Lower lobe of right lung (tissue), 2 donors: Measurements from ENCODE around the gene RAB27A. TPM values are rescaled to one million over a fixed set of nuclear protein-coding genes. Genes with fewer than 3 reads are reported as not detected.
"Not testable (repeated sequence)": the region's sequence is repeated elsewhere in the genome, so short reads cannot be mapped to it uniquely, and the experiment has no call there.

ENCODE experiments used
- ATAC-seq, 2 donors: fragments of 200-7000 bp; cut with Tn5 transposase; one replicate each; pipeline ENCODE4 v1.9.1; 2020 to 2022; ENCODE audit warnings: mild to moderate bottlenecking in 2 of 2, moderate library complexity in 2 of 2
- DNase-seq: peaks from one replicate; pipeline ENCODE4 v3.0.0-alpha.2; 2020
- H3K27ac ChIP-seq: fragments of 200-600 bp; one replicate; pipeline ENCODE4 v1.8.0; 2022
- H3K27me3 ChIP-seq: fragments of 200-600 bp; one replicate; pipeline ENCODE4 v1.8.0; 2022; ENCODE audit warnings: low read depth
- H3K36me3 ChIP-seq: fragments of 200-600 bp; one replicate; pipeline ENCODE4 v1.8.0; 2022; ENCODE audit warnings: mild to moderate bottlenecking
- H3K4me1 ChIP-seq: fragments of 200-600 bp; one replicate; pipeline ENCODE4 v1.8.0; 2022
- H3K4me3 ChIP-seq: fragments of 200-600 bp; one replicate; pipeline ENCODE4 v1.8.0; 2022; ENCODE audit warnings: mild to moderate bottlenecking
- H3K9me3 ChIP-seq: fragments of 200-600 bp; one replicate; pipeline ENCODE4 v1.8.0; 2022
- intact Hi-C: fragments of 100-400 bp; cut with DNase I; formaldehyde crosslinking; loops from one replicate; pipeline ENCODE4 v1.11.0; 2022
- total RNA-seq: library from RNA; stranded (reverse); fragmentation: NEBNext Ultra II Directional; extraction: Animal tissue kit (Norgen Biotek cat#: 25700); gene quantifications from one replicate; pipeline ENCODE4 v1.2.1, GENCODE V29; 2021
- TF ChIP-seq, protein P1 (sequence below): fragments of 200-600 bp; IDR thresholded peaks from one replicate; pipeline ENCODE4 v1.8.0; 2022; ENCODE audit warnings: antibody characterized with exemption, mild to moderate bottlenecking
- donor health status: DM: no; HTN: yes; CAD: no; lungs with severe emphysema.

Gene RAB27A
- total RNA-seq, 1 donor from 2014 or later, result 63.4 TPM

DNA sequence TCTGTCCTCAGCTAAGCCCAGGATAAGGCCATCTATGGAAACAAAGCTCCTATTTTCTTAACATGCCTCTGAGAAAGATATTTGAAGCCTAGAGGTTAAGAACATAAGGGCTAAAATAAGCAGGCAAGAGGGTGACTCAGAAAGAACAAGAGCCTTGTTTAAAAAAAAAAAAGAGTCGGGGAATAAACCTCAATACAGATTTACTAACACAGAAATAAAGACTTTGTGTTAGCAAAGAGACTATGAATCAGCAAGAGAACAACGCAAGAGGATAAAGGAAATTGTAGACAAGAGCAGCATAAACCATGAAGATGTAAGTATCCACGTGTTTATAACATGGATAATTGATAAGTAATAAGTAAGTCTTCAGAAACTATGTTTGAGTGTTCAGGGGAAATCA lies 36.0 kb downstream of the RAB27A start:
- H3K4me1 ChIP-seq, result peaks cover 68% of the 10 kb centered on the region
- no peaks in the 10 kb centered on the region for H3K9me3 ChIP-seq
- H3K36me3 ChIP-seq, result no peaks in the 10 kb centered on the region
- no peak overlapping the region for H3K4me3 ChIP-seq
- no peak for DNase-seq
- peak overlapping the region; percentile 48 for H3K27ac ChIP-seq
- TF ChIP-seq, protein P1, sequence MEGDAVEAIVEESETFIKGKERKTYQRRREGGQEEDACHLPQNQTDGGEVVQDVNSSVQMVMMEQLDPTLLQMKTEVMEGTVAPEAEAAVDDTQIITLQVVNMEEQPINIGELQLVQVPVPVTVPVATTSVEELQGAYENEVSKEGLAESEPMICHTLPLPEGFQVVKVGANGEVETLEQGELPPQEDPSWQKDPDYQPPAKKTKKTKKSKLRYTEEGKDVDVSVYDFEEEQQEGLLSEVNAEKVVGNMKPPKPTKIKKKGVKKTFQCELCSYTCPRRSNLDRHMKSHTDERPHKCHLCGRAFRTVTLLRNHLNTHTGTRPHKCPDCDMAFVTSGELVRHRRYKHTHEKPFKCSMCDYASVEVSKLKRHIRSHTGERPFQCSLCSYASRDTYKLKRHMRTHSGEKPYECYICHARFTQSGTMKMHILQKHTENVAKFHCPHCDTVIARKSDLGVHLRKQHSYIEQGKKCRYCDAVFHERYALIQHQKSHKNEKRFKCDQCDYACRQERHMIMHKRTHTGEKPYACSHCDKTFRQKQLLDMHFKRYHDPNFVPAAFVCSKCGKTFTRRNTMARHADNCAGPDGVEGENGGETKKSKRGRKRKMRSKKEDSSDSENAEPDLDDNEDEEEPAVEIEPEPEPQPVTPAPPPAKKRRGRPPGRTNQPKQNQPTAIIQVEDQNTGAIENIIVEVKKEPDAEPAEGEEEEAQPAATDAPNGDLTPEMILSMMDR, result no peak
- intact Hi-C loops, result no loop called here
- peak in 1 of 2 donors; percentile 52 for ATAC-seq
- no peaks in the 10 kb centered on the region for H3K27me3 ChIP-seq

GRCh38 chr15:55252201-55252600 lies 37.4 kb downstream of the RAB27A start:
- H3K27ac ChIP-seq, ATAC-seq, H3K27me3 ChIP-seq, intact Hi-C loops, H3K4me3 ChIP-seq, H3K36me3 ChIP-seq, DNase-seq, H3K9me3 ChIP-seq: not testable (repeated sequence)
- peaks cover 81% of the 10 kb centered on the region for H3K4me1 ChIP-seq

DNA sequence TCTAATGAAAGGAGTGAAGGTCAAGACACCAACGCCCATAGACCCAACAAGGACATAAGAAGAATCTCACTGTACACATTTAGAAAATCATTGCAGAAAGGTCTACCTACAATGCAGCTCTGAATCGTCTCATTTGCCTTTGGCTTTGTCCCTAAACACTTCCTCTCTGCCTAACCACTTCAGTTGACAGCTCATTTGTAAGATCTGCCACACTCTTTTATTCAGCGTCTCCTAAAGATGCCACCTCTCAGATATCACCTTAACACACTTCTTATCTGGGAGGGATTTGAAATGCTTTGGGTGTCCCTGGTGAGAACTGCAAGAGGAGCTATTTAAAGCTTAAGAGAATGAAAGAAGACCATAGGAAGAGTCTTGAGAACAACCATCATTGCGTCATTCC lies 38.7 kb downstream of the RAB27A start:
- Histone ChIP-seq H3K27ac (peak overlapping the region; percentile 63), H3K36me3 (no peaks in the 10 kb centered on the region), H3K9me3 (no peaks in the 10 kb centered on the region), H3K4me3 (no peak overlapping the region), H3K4me1 (peaks cover 75% of the 10 kb centered on the region), H3K27me3 (no peaks in the 10 kb centered on the region)
- intact Hi-C loops, result no loop called here
- no peak for DNase-seq
- ATAC-seq, result no peak
- TF ChIP-seq, protein P1, result no peak

DNA sequence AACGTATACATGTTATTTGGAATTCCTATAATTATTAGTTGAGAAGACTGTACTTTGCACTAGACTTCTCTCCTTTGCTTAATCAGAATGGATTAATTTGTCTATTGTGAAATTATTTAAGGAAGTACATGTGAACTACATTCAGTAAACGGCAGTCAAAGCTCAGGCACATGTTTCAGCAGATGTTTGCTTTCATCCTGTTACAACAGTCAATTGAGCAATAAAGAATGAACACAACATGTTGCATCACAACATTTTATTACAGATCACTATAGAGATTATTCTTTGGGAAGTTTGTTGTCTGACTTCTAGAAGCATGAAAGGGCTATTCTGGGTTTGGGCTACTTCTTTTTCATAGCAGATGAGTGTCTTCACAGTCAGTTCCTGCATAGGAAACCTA lies 39.2 kb downstream of the RAB27A start:
- peak; percentile 49 to 75 for ATAC-seq
- TF ChIP-seq, protein P1, result no peak
- H3K36me3 ChIP-seq, result no peaks in the 10 kb centered on the region
- no peaks in the 10 kb centered on the region for H3K27me3 ChIP-seq
- H3K4me1 ChIP-seq, result peaks cover 73% of the 10 kb centered on the region
- intact Hi-C loops, result no loop called here
- H3K27ac ChIP-seq, result peak overlapping the region; percentile 63
- no peak overlapping the region for H3K4me3 ChIP-seq
- DNase-seq, result no peak
- no peaks in the 10 kb centered on the region for H3K9me3 ChIP-seq

GRCh38 chr15:55249885-55250284 lies 39.7 kb downstream of the RAB27A start:
- H3K4me3 ChIP-seq, DNase-seq, ATAC-seq, H3K36me3 ChIP-seq, intact Hi-C loops, H3K9me3 ChIP-seq, H3K27me3 ChIP-seq: not testable (repeated sequence)
- Histone ChIP-seq H3K4me1 (peaks cover 75% of the 10 kb centered on the region), H3K27ac (peak overlapping the region; percentile 62)

GRCh38 chr15:55248895-55249294 lies 40.7 kb downstream of the RAB27A start:
- no peaks in the 10 kb centered on the region for H3K27me3 ChIP-seq
- H3K27ac ChIP-seq, result no peak overlapping the region
- DNase-seq (no peak), ATAC-seq (no peak)
- intact Hi-C loops, result no loop called here
- no peaks in the 10 kb centered on the region for H3K36me3 ChIP-seq
- H3K4me3 ChIP-seq, result no peak overlapping the region
- TF ChIP-seq, protein P1, result no peak
- no peaks in the 10 kb centered on the region for H3K9me3 ChIP-seq
- peaks cover 68% of the 10 kb centered on the region for H3K4me1 ChIP-seq
